Peyer's patch (tissue), 4 donors: ENCODE data around the gene LIF.

ENCODE experiments used
- CTCF ChIP-seq, 6 experiments: fragments of 450-650 bp in 4 of 6; fragments of 200-600 bp in 2 of 6; sonication (generic) in 1 of 6; IDR thresholded peaks; one replicate each; pipeline ENCODE4 v1.5.1; 2017 to 2019; ENCODE audit warnings: antibody characterized with exemption in 6 of 6, mild to moderate bottlenecking in 3 of 6, moderate library complexity in 1 of 6
- POLR2A ChIP-seq, 2 donors: fragments of 450-650 bp; IDR thresholded peaks; one replicate each; pipeline ENCODE4 v1.5.1; 2017; ENCODE audit warnings: antibody characterized with exemption in 2 of 2, mild to moderate bottlenecking in 2 of 2, moderate library complexity in 2 of 2

- TF ChIP-seq CTCF (IDR thresholded peaks at IDR 0.05): no peak
- no peak for TF ChIP-seq POLR2A (IDR thresholded peaks at IDR 0.05)
These were observed 48.3 kb downstream of the LIF start for GRCh38 chr22:30198152-30198825.
